BLaER1 treated with 17β-estradiol and CSF1 and Interleukin-3, amounts not matched to agents 10 nM and 100 nM (cell line): ENCODE results near the gene MOGAT3.
A peak's percentile ranks its signal among the peaks of the same experiment; 100 is the strongest.
"Not testable (repeated sequence)": the region's sequence is repeated elsewhere in the genome, so short reads cannot be mapped to it uniquely, and the experiment has no call there.

Experiments used
- H3K27ac ChIP-seq, 11 experiments: shearing (Covaris generic); formaldehyde crosslinking; 2 replicates each; pipeline ENCODE4 v1.8.1; 2022
- H3K27me3 ChIP-seq, 11 experiments: shearing (Covaris generic); formaldehyde crosslinking; 2 replicates each; pipeline ENCODE4 v1.8.1; 2022
- H3K36me3 ChIP-seq, 11 experiments: shearing (Covaris generic); formaldehyde crosslinking; 2 replicates each; pipeline ENCODE4 v1.8.1; 2022
- H3K4me1 ChIP-seq, 10 experiments: shearing (Covaris generic); formaldehyde crosslinking; 2 replicates each; pipeline ENCODE4 v1.8.1; 2022
- H3K4me2 ChIP-seq, 11 experiments: shearing (Covaris generic); formaldehyde crosslinking; 2 replicates each; pipeline ENCODE4 v1.8.1; 2022
- H3K4me3 ChIP-seq, 10 experiments: shearing (Covaris generic); formaldehyde crosslinking; 2 replicates each; pipeline ENCODE4 v1.8.1; 2022
- H3K9ac ChIP-seq, 11 experiments: shearing (Covaris generic); formaldehyde crosslinking; 2 replicates each; pipeline ENCODE4 v1.8.1; 2022
- H3K9me3 ChIP-seq, 11 experiments: shearing (Covaris generic); formaldehyde crosslinking; replicated peaks in 1 of 11; 2 replicates each; pipeline ENCODE4 v1.8.1; 2022
- H4K20me1 ChIP-seq, 11 experiments: shearing (Covaris generic); formaldehyde crosslinking; 2 replicates each; pipeline ENCODE4 v1.8.1; 2022
- Cebpa-rat ChIP-seq, 11 experiments: shearing (Covaris generic); IDR thresholded peaks; 2 replicates each; pipeline ENCODE4 v1.8.1; 2022

Gene MOGAT3

DNA sequence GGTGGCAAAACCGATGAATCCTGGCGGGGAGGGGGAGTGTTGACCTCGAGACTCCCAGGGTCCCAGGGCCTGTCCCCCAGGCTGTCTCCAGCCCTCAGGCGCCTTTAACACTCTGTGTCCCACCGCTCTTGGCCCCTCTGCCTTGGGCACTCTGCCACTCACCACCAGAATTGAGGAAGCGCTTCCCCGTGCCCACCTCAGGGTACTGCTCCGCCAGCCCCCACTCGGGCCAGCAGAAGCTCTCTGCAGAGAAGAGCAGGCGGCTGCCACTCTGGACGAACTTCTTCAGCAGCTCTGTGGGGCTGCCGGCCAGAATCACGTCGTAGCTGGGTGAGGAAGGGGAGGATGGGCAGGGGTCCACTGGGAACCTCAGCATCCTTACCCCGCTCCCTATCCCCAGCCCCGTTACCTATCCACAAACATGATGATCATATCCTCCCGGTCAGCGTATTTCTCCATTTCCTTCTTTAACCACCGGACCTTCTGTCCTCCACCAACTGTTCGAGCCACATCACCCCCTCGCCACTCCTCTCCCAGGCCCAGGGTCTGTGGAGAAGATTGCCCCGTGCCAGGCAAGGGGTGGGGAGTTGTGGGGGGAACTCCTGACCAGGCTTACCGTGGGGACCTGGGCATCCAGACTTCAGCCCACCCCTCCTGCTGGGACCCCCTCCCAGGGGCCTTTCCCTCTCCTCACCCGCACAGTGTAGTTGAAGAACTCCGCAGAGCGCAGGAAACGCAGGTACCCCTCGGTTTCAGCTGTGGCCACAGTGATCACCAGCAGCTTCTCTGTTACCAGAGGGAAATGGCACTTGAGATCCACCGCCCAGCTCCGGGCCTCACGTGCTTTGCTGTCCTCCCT lies 15.4 kb upstream of the MOGAT3 start:
- H3K27ac ChIP-seq = peak overlapping the region; percentile 76 to 96 (median 84); a peak in 20 of 22 replicates
- peak overlapping the region; percentile 77 to 91 (median 82) for H3K9ac ChIP-seq

GRCh38 chr7:101212014-101212413 lies 11.2 kb upstream of the MOGAT3 start:
- H3K4me3 ChIP-seq = no peak overlapping the region
- H3K9ac ChIP-seq = no peak overlapping the region
- no peak overlapping the region for H3K27ac ChIP-seq
- H3K4me1 ChIP-seq = peaks cover 13 to 24% (median 22%) of the 10 kb centered on the region in 10 experiments
- no peak for TF ChIP-seq Cebpa-rat (IDR thresholded peaks at IDR 0.05)
- H3K4me2 ChIP-seq = no peak overlapping the region
- H3K36me3 ChIP-seq = peaks cover 30 to 90% (median 84%) of the 10 kb centered on the region in 11 experiments
- no peaks in the 10 kb centered on the region for H3K27me3 ChIP-seq
- H3K9me3 ChIP-seq = no peaks in the 10 kb centered on the region
- H4K20me1 ChIP-seq = peaks cover 0 to 54% (median 0%) of the 10 kb centered on the region in 11 experiments; a peak in 5 of 22 replicates

More for the DNA sequence above, 15.4 kb upstream of the MOGAT3 start:
- Histone ChIP-seq H3K4me2 (peak overlapping the region; percentile 88 to 100 (median 95)), H3K9me3 (no peaks in the 10 kb centered on the region), H3K4me3 (peak overlapping the region; percentile 73 to 90 (median 80)), H3K27me3 (no peaks in the 10 kb centered on the region), H3K4me1 (peaks cover 35 to 53% (median 46%) of the 10 kb centered on the region in 10 experiments), H4K20me1 (peaks cover 2 to 33% (median 12%) of the 10 kb centered on the region in 11 experiments; a peak in 15 of 22 replicates), H3K36me3 (peaks cover 10 to 57% (median 46%) of the 10 kb centered on the region in 11 experiments; a peak in 21 of 22 replicates)
- no peak for TF ChIP-seq Cebpa-rat (IDR thresholded peaks at IDR 0.05)

- Histone ChIP-seq H3K36me3 (peaks cover 30 to 96% (median 87%) of the 10 kb centered on the region in 11 experiments), H3K4me3 (no peak overlapping the region), H3K9ac (no peak overlapping the region; a peak in 1 of 22 replicates), H3K4me2 (no peak overlapping the region), H3K4me1 (peaks cover 8 to 24% (median 19%) of the 10 kb centered on the region in 10 experiments), H3K27ac (no peak overlapping the region), H4K20me1 (peaks cover 0 to 57% (median 0%) of the 10 kb centered on the region in 11 experiments; a peak in 5 of 22 replicates), H3K9me3 (no peaks in the 10 kb centered on the region), H3K27me3 (no peaks in the 10 kb centered on the region)
- TF ChIP-seq Cebpa-rat (IDR thresholded peaks at IDR 0.05) = no peak
Observed at GRCh38 chr7:101211501-101211900, 10.7 kb upstream of the MOGAT3 start.

- peaks cover 30 to 96% (median 87%) of the 10 kb centered on the region in 11 experiments for H3K36me3 ChIP-seq
- no peak for TF ChIP-seq Cebpa-rat (IDR thresholded peaks at IDR 0.05)
- no peaks in the 10 kb centered on the region for H3K27me3 ChIP-seq
- peaks cover 0 to 64% (median 0%) of the 10 kb centered on the region in 11 experiments; a peak in 5 of 22 replicates for H4K20me1 ChIP-seq
- H3K9me3 ChIP-seq = no peaks in the 10 kb centered on the region
- H3K9ac ChIP-seq = no peak overlapping the region; a peak in 1 of 22 replicates
- peaks cover 0 to 20% (median 14%) of the 10 kb centered on the region in 10 experiments; a peak in 15 of 20 replicates for H3K4me1 ChIP-seq
- H3K4me2 ChIP-seq = no peak overlapping the region
- H3K27ac ChIP-seq = no peak overlapping the region
- H3K4me3 ChIP-seq = no peak overlapping the region
Observed at GRCh38 chr7:101210143-101210542, 9.3 kb upstream of the MOGAT3 start.

- Histone ChIP-seq H3K9ac (no peak overlapping the region), H3K4me2 (no peak overlapping the region), H4K20me1 (peaks cover 0 to 64% (median 0%) of the 10 kb centered on the region in 11 experiments; a peak in 5 of 22 replicates), H3K27ac (no peak overlapping the region), H3K4me1 (peaks cover 10 to 26% (median 21%) of the 10 kb centered on the region in 10 experiments), H3K27me3 (peaks cover 0 to 3% (median 0%) of the 10 kb centered on the region in 11 experiments; a peak in 4 of 22 replicates), H3K4me3 (no peak overlapping the region), H3K36me3 (peaks cover 30 to 82% (median 73%) of the 10 kb centered on the region in 11 experiments), H3K9me3 (no peaks in the 10 kb centered on the region)
- no peak for TF ChIP-seq Cebpa-rat (IDR thresholded peaks at IDR 0.05)
Observed at GRCh38 chr7:101208794-101209193, 8.0 kb upstream of the MOGAT3 start.

- peaks cover 20 to 40% (median 33%) of the 10 kb centered on the region in 10 experiments for H3K4me1 ChIP-seq
Observed at GRCh38 chr7:101207459-101207858, 6.6 kb upstream of the MOGAT3 start.

GRCh38 chr7:101206665-101207042 lies 5.8 kb upstream of the MOGAT3 start:
- H3K9me3 ChIP-seq = no peaks in the 10 kb centered on the region
- TF ChIP-seq Cebpa-rat (IDR thresholded peaks at IDR 0.05) = no peak
- peaks cover 0 to 53% (median 0%) of the 10 kb centered on the region in 11 experiments; a peak in 4 of 22 replicates for H4K20me1 ChIP-seq
- no peak overlapping the region for H3K27ac ChIP-seq
- H3K4me1 ChIP-seq = peaks cover 20 to 40% (median 33%) of the 10 kb centered on the region in 10 experiments
- peaks cover 14 to 24% (median 20%) of the 10 kb centered on the region in 11 experiments for H3K27me3 ChIP-seq
- H3K9ac ChIP-seq = no peak overlapping the region
- H3K36me3 ChIP-seq = peaks cover 25 to 63% (median 55%) of the 10 kb centered on the region in 11 experiments
- H3K4me2 ChIP-seq = peak overlapping the region in 1 of 11 experiments; percentile 7; a peak in 1 of 22 replicates
- no peak overlapping the region for H3K4me3 ChIP-seq

More at GRCh38 chr7:101207459-101207858, 6.6 kb upstream of the MOGAT3 start:
- no peak overlapping the region for H3K4me3 ChIP-seq
- TF ChIP-seq Cebpa-rat (IDR thresholded peaks at IDR 0.05) = no peak
- no peak overlapping the region for H3K9ac ChIP-seq
- peaks cover 6 to 16% (median 12%) of the 10 kb centered on the region in 11 experiments for H3K27me3 ChIP-seq
- H3K36me3 ChIP-seq = peaks cover 30 to 71% (median 63%) of the 10 kb centered on the region in 11 experiments
- no peak overlapping the region for H3K4me2 ChIP-seq
- H3K27ac ChIP-seq = no peak overlapping the region
- no peaks in the 10 kb centered on the region for H3K9me3 ChIP-seq
- H4K20me1 ChIP-seq = peaks cover 0 to 61% (median 0%) of the 10 kb centered on the region in 11 experiments; a peak in 5 of 22 replicates

- peaks cover 0 to 48% (median 0%) of the 10 kb centered on the region in 11 experiments; a peak in 3 of 22 replicates for H4K20me1 ChIP-seq
- no peak overlapping the region for H3K4me3 ChIP-seq
Observed at GRCh38 chr7:101205901-101206664, 5.2 kb upstream of the MOGAT3 start.

DNA sequence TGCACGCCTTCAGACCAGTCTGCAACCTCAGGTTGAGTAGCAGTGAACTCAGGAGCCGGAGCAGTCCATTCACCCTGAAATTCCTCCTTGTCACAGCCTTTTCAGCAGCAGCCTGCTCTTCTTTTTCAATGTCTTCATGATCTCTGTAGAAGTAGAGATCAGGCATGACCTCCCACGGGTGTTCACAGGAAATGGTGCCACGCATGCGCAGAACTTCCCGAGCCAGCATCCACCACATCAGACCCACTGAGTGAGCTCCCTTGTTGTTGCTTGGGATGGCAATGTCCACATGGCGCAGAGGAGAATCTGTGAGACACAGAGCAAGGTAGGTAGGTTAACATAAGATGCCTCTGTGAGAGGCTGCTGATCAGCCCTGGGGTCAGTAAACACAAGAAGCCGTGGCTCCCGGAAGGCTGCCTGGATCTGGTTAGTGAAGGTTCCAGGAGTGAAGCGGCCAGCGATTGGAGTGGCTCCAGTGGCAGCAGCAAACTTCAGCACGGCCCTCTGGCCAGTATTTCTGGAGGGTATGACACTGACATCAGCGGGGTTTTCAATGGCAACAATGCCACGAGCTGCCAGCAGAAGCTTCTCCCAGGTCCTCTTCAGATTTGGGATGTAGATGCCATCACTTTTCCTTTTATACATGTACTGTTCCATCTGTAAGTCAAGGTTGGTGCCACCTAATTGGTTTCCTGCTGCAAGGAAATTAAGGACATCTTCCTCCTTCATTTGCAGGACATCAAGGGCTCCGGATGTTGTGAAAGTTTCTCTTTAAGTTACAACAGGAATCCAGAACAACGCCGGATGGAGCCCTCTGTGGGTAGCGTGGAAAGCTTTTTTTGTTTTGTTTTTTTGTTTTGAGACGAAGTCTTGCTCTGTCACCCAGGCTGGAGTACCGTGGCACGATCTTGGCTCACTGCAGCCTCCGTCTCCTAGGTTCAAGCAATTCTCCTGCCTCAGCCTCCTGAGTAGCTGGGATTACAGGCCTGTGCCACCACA lies 3.2 kb upstream of the MOGAT3 start:
- H3K4me3 ChIP-seq, H3K9me3 ChIP-seq: not testable (repeated sequence)
- H3K27me3 ChIP-seq = peaks cover 35 to 47% (median 42%) of the 10 kb centered on the region in 11 experiments
- peaks cover 0 to 34% (median 0%) of the 10 kb centered on the region in 11 experiments; a peak in 3 of 22 replicates for H4K20me1 ChIP-seq
- peaks cover 20 to 45% (median 33%) of the 10 kb centered on the region in 10 experiments for H3K4me1 ChIP-seq
- H3K9ac ChIP-seq = peak overlapping the region in 1 of 11 experiments; percentile 13; a peak in 2 of 22 replicates
- peaks cover 4 to 37% (median 31%) of the 10 kb centered on the region in 11 experiments; a peak in 18 of 22 replicates for H3K36me3 ChIP-seq
- H3K27ac ChIP-seq = peak overlapping the region in 8 of 11 experiments; percentile 10 to 45 (median 40); a peak in 10 of 22 replicates
- peak overlapping the region; percentile 51 to 94 (median 76) for H3K4me2 ChIP-seq

More at GRCh38 chr7:101205901-101206664, 5.2 kb upstream of the MOGAT3 start:
- Histone ChIP-seq H3K27ac (peak overlapping the region in 2 of 11 experiments; percentile 3 to 45; a peak in 1 of 22 replicates), H3K36me3 (peaks cover 19 to 57% (median 49%) of the 10 kb centered on the region in 11 experiments), H3K9ac (peak overlapping the region in 1 of 11 experiments; percentile 10; a peak in 2 of 22 replicates), H3K4me1 (peaks cover 20 to 40% (median 33%) of the 10 kb centered on the region in 10 experiments), H3K4me2 (peak overlapping the region in 6 of 11 experiments; percentile 1 to 36 (median 15); a peak in 6 of 22 replicates), H3K27me3 (peaks cover 20 to 30% (median 26%) of the 10 kb centered on the region in 11 experiments), H3K9me3 (no peaks in the 10 kb centered on the region)
- TF ChIP-seq Cebpa-rat (IDR thresholded peaks at IDR 0.05) = no peak
